KMS-11 (cell line): ENCODE measurements around the gene VAMP5.
"Not testable (repeated sequence)": the region's sequence is repeated elsewhere in the genome, so short reads cannot be mapped to it uniquely, and the experiment has no call there.

Experiments
- H2AFZ ChIP-seq: fragments of 200-600 bp; sonication (generic); 2 replicates; pipeline ENCODE4 v1.6.1; 2016; ENCODE audit warnings: antibody characterized with exemption, mixed run types, low read depth
- H3K27ac ChIP-seq: fragments of 200-600 bp; sonication (generic); 2 replicates; pipeline ENCODE4 v1.6.1; 2016; ENCODE audit warnings: mild to moderate bottlenecking, mixed run types
- H3K27me3 ChIP-seq: fragments of 200-600 bp; sonication (generic); 2 replicates; pipeline ENCODE4 v1.6.1; 2017; ENCODE audit warnings: mild to moderate bottlenecking, low read depth, mixed run types, moderate library complexity; ENCODE audit not compliant: insufficient read depth
- H3K36me3 ChIP-seq: fragments of 200-600 bp; sonication (generic); 2 replicates; pipeline ENCODE4 v1.6.1; 2017; ENCODE audit warnings: mild to moderate bottlenecking, mixed run types; ENCODE audit not compliant: insufficient read depth
- H3K4me1 ChIP-seq: fragments of 200-600 bp; sonication (generic); 2 replicates; pipeline ENCODE4 v1.6.1; 2016; ENCODE audit warnings: mild to moderate bottlenecking, low read depth, mixed run types; ENCODE audit not compliant: poor library complexity, severe bottlenecking
- H3K4me2 ChIP-seq: fragments of 200-600 bp; sonication (generic); 2 replicates; pipeline ENCODE4 v1.7.0; 2016; ENCODE audit warnings: mild to moderate bottlenecking, mixed run types
- H3K4me3 ChIP-seq: fragments of 200-600 bp; sonication (generic); IDR thresholded peaks from 2 replicates; pipeline ENCODE4 v1.6.1; 2017; ENCODE audit warnings: low read depth, low read length, mixed read lengths; ENCODE audit not compliant: insufficient read depth
- H3K79me2 ChIP-seq: fragments of 200-600 bp; sonication (generic); 2 replicates; pipeline ENCODE4 v1.6.1; 2016; ENCODE audit warnings: low read depth, mixed run types; ENCODE audit not compliant: insufficient read depth
- H3K9ac ChIP-seq: fragments of 200-600 bp; sonication (generic); 2 replicates; pipeline ENCODE4 v1.6.1; 2016; ENCODE audit warnings: mild to moderate bottlenecking, mixed run types
- H4K20me1 ChIP-seq: fragments of 200-600 bp; sonication (generic); 2 replicates; pipeline ENCODE4 v1.6.1; 2016; ENCODE audit warnings: mild to moderate bottlenecking, mixed run types; ENCODE audit not compliant: insufficient read depth
- CTCF ChIP-seq: fragments of 200-600 bp; sonication (generic); conservative IDR thresholded peaks from 2 replicates; pipeline ENCODE4 v1.6.1; 2017; ENCODE audit warnings: low read depth, mild to moderate bottlenecking, antibody characterized with exemption, low read length, moderate library complexity, mixed read lengths

The VAMP5 gene

GRCh38 chr2:85589982-85590791 is 6.0 kb downstream of the VAMP5 start:
- no peak for TF ChIP-seq CTCF
- Histone ChIP-seq H4K20me1 (no peaks in the 10 kb centered on the region), H3K4me2 (no peak overlapping the region), H3K79me2 (no peaks in the 10 kb centered on the region), H3K36me3 (no peaks in the 10 kb centered on the region), H3K9ac (no peak overlapping the region), H2AFZ (no peak overlapping the region), H3K4me3 (no peak overlapping the region), H3K27me3 (no peaks in the 10 kb centered on the region), H3K4me1 (peaks cover 7% of the 10 kb centered on the region), H3K27ac (no peak overlapping the region)

- Histone ChIP-seq H3K4me3 (no peak overlapping the region), H2AFZ (no peak overlapping the region), H3K27ac (no peak overlapping the region), H3K4me2 (no peak overlapping the region), H3K79me2 (peaks cover 4% of the 10 kb centered on the region; the same call in 1 of the 2 replicates), H3K4me1 (peaks cover 7% of the 10 kb centered on the region), H3K36me3 (no peaks in the 10 kb centered on the region), H3K27me3 (no peaks in the 10 kb centered on the region), H4K20me1 (no peaks in the 10 kb centered on the region), H3K9ac (no peak overlapping the region)
- TF ChIP-seq CTCF = no peak
Observed at GRCh38 chr2:85590950-85591349, 6.7 kb downstream of the VAMP5 start.

- TF ChIP-seq CTCF = no peak
- Histone ChIP-seq H3K4me3 (no peak overlapping the region), H3K4me1 (peaks cover 12% of the 10 kb centered on the region), H3K27me3 (no peaks in the 10 kb centered on the region), H2AFZ (no peak overlapping the region), H3K36me3 (no peaks in the 10 kb centered on the region), H3K4me2 (no peak overlapping the region), H4K20me1 (no peaks in the 10 kb centered on the region), H3K27ac (no peak overlapping the region), H3K79me2 (peaks cover 10% of the 10 kb centered on the region; the same call in 1 of the 2 replicates), H3K9ac (no peak overlapping the region)
Observed at GRCh38 chr2:85591563-85591962, 7.3 kb downstream of the VAMP5 start.

- not testable (repeated sequence) for H2AFZ ChIP-seq, H3K36me3 ChIP-seq, H3K27ac ChIP-seq, H3K4me3 ChIP-seq, H3K9ac ChIP-seq, H3K4me2 ChIP-seq, H4K20me1 ChIP-seq, H3K27me3 ChIP-seq
- peaks cover 16% of the 10 kb centered on the region; the same call in 1 of the 2 replicates for H3K79me2 ChIP-seq
- peaks cover 17% of the 10 kb centered on the region for H3K4me1 ChIP-seq
Observed at GRCh38 chr2:85592299-85592698, 8.1 kb downstream of the VAMP5 start.

- peaks cover 16% of the 10 kb centered on the region; the same call in 1 of the 2 replicates for H3K79me2 ChIP-seq
- no peak overlapping the region for H3K4me3 ChIP-seq
- H3K27ac ChIP-seq = no peak overlapping the region
- no peak overlapping the region for H3K4me2 ChIP-seq
- no peaks in the 10 kb centered on the region for H4K20me1 ChIP-seq
- peaks cover 21% of the 10 kb centered on the region for H3K4me1 ChIP-seq
- H3K36me3 ChIP-seq = no peaks in the 10 kb centered on the region
- H2AFZ ChIP-seq = no peak overlapping the region
- no peak overlapping the region for H3K9ac ChIP-seq
- no peak for TF ChIP-seq CTCF
- H3K27me3 ChIP-seq = no peaks in the 10 kb centered on the region
Observed at GRCh38 chr2:85593023-85593422, 8.8 kb downstream of the VAMP5 start.
